ENCODE results near the gene POMGNT1.
"Not testable (repeated sequence)": the region's sequence is repeated elsewhere in the genome, so short reads cannot be mapped to it uniquely, and the experiment has no call there.

GRCh38 chr1:46223055-46223454, 24.8 kb upstream of the POMGNT1 start:
- TF ChIP-seq POLR2A (IDR thresholded peaks at IDR 0.05; ENCODE audit: insufficient read depth in 1 of 2, low read depth in 2 of 2, low read length in 2 of 2); ZBTB21 (CRISPR knock-in tag; IDR thresholded peaks at IDR 0.05); DZIP1 (CRISPR knock-in tag; IDR thresholded peaks at IDR 0.05); AKNA (CRISPR knock-in tag; IDR thresholded peaks at IDR 0.05; ENCODE audit: borderline replicate concordance); KAT2B (IDR thresholded peaks at IDR 0.05; ENCODE audit: borderline replicate concordance, low read depth, low read length): not testable (repeated sequence)

All from HepG2 (cell line).